Measurements from ENCODE around the gene PRG3.

Gene PRG3

GRCh38 chr11:57336111-57336666 is 44.8 kb downstream of the PRG3 start:
- no peak for TF ChIP-seq CTCF (IDR thresholded peaks at IDR 0.05; ENCODE audit: control extremely low read depth, extremely low read depth, low read depth, missing control alignments)
- DNase-seq (ENCODE audit: extremely low spot score) = no peak
- ChIA-PET POLR2A (interaction anchor here (1.4 kb wide), 2 partner anchors 11 to 19 kb away, joined by 4 to 10 read pairs; partner anchors contain the start of gene TNKS1BP1), CTCF (interaction anchor here (1.0 to 3.7 kb wide), 9 partner anchors 9 to 192 kb away, joined by 3 to 28 read pairs (median 4); no protein-coding TSS in a partner anchor)

DNA sequence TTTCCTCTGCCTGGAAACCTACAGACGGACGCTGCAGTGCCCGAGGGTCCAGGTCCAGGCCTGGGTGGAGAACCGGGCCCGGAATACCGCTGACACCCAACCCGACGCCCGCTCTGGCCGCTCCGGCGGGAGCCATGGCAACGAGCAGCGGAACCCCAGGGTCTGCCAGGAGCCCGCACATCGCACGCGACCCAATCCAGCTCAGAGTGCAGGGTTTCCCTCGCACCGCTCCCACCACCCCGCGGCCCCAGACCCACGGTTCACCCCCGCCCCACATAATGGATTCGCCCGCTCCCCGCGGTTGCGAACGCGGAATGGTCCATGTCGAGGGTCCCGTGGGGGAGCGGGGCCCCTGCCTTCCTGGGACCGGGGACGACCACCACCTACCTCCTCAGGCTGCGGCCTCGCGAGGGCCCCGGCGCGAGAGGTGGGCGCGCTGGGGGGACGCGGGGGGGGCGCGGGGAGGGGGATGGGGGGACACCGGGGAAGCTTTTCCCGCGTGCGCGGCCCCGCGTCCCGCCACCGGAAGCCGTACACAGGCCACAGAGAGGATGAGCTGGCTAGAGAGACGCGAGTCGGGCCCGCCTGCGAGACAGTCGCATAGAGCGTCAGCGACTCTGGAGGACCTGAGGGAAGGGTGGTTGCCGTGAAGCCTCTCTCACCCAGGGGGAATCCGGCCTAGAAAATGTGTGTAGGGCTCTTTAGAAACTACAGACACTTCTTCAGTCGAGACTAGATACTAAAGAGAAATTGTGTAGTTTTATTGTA is 45.4 kb downstream of the PRG3 start, which contains the start of gene SSRP1:
SSRP1 (minus strand) TSS at position 550 of the 768 bp plus-strand sequence. CDS start 771 bp downstream, outside the sequence.
- CTCF ChIA-PET = interaction anchor here (0.8 to 3.7 kb wide), 9 partner anchors 9 to 141 kb away, joined by 3 to 28 read pairs (median 4); no protein-coding TSS in a partner anchor
- peak; percentile 22 for TF ChIP-seq CTCF (IDR thresholded peaks at IDR 0.05; ENCODE audit: control extremely low read depth, extremely low read depth, low read depth, missing control alignments)
- POLR2A ChIA-PET = interaction anchor here (1.4 kb wide), 2 partner anchors 10 to 18 kb away, joined by 4 to 10 read pairs; partner anchors contain the start of gene TNKS1BP1
- peak; percentile 92 for DNase-seq (ENCODE audit: extremely low spot score)

- TF ChIP-seq CTCF (IDR thresholded peaks at IDR 0.05; ENCODE audit: control extremely low read depth, extremely low read depth, low read depth, missing control alignments) = no peak
- ChIA-PET CTCF (interaction anchor here (0.8 to 3.7 kb wide), 7 partner anchors 8 to 141 kb away, joined by 3 to 28 read pairs (median 4); no protein-coding TSS in a partner anchor), POLR2A (interaction anchor here (1.4 kb wide), 2 partner anchors 10 to 17 kb away, joined by 4 to 10 read pairs; partner anchors contain the start of gene TNKS1BP1)
- DNase-seq (ENCODE audit: extremely low spot score) = no peak
These were observed 46.0 kb downstream of the PRG3 start for GRCh38 chr11:57335023-57335342.

DNA sequence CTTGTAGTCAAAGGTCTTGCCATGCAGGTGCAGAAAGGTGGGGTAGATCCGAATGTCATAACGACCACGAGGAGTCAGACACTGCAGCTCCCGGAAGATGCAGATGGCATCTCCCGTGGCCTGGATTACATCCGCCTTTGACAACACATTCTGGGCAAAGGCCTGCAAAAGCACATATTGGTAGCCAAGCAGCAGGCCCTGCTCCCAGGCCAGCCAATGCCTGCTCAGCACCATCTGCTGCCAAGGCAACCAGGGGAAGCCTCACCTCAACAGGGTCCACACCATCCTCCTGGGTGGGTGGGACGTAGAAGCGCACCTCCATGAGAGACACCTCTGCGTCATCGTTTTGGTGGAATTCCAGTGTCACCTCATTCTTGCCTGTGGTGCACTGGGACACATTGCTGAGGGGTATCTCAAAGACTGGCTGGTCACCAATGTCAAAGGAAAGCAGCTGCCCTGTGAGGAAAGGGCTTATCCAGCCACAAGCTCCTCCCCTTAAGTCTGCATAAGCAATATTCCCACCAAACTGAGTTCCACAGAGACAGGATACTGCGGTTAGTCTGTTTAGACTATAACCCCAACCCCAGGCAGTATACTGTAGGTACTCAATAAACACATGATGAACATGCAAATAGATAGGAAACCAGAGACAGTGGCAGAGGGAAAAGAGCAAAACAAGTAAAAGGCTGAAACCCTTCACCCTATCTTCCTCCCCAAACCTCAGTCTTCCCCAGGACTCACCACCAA is 48.1 kb downstream of the PRG3 start:
- ChIA-PET CTCF (interaction anchor here (1.0 to 3.6 kb wide), 3 partner anchors 13 to 128 kb away, joined by 4 to 15 read pairs (median 6); partner anchors contain the start of gene RTN4RL2), POLR2A (no interaction called here)
- TF ChIP-seq CTCF (IDR thresholded peaks at IDR 0.05; ENCODE audit: control extremely low read depth, extremely low read depth, low read depth, missing control alignments) = no peak
- no peak for DNase-seq (ENCODE audit: extremely low spot score)

- no peak for DNase-seq (ENCODE audit: extremely low spot score)
- no peak for TF ChIP-seq CTCF (IDR thresholded peaks at IDR 0.05; ENCODE audit: control extremely low read depth, extremely low read depth, low read depth, missing control alignments)
- CTCF ChIA-PET = interaction anchor here (0.6 to 3.6 kb wide), 6 partner anchors 9 to 491 kb away, joined by 3 to 15 read pairs (median 5); no protein-coding TSS in a partner anchor
- POLR2A ChIA-PET = no interaction called here
These were observed 49.2 kb downstream of the PRG3 start for GRCh38 chr11:57331720-57332119.

DNA sequence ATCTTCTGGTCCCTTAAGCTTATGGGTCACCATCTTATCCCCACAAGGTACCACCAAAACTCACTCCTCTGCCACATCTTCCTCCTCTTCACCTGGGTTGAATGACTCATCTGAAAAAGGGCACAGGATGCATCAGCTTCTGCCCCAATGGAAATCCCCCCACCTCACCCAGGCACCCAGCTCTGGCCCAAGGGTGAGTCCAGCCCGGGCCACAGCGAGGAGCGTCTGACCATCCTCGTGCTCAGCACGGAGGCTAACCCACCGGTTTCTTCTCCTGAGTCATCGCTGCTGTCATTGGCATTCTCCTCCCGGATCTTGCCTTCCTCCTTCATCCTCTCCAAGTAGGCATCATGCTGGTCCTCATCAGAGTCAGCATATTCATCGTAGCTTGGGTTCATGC is 50.9 kb downstream of the PRG3 start:
- no peak for DNase-seq (ENCODE audit: extremely low spot score)
- TF ChIP-seq CTCF (IDR thresholded peaks at IDR 0.05; ENCODE audit: control extremely low read depth, extremely low read depth, low read depth, missing control alignments) = no peak
- ChIA-PET POLR2A (no interaction called here), CTCF (interaction anchor here (0.8 to 3.6 kb wide), 4 partner anchors 13 to 312 kb away, joined by 3 to 15 read pairs (median 4); no protein-coding TSS in a partner anchor)

Data from GM10248 (cell line).